H1 (cell line): ENCODE results near the gene KRTAP4-7. TPM values are rescaled to one million over a fixed set of nuclear protein-coding genes. Genes with fewer than 3 reads are reported as not detected.

Experiments
- CTCF ChIA-PET: fragments of 300-600 bp; sonication (Branson Sonifier 250); formaldehyde crosslinking; loops from one replicate; lab custom pipeline; 2021; ENCODE audit not compliant: partially characterized antibody; lab: Charles Lee
- POLR2A ChIA-PET: fragments of 300-600 bp; sonication (Branson Sonifier 250); formaldehyde crosslinking; loops from one replicate; lab custom pipeline; 2021; ENCODE audit warnings: inconsistent platforms; ENCODE audit not compliant: partially characterized antibody; lab: Charles Lee
- DNase-seq, 2 experiments: peaks; one replicate each; pipeline versions ENCODE4 v3.0.0 to v3.0.0-alpha.2; 2010 to 2022; ENCODE audit warnings: low spot score in 2 of 2, low read depth in 1 of 2, mixed read lengths in 1 of 2
- FAIRE-seq: peaks from 2 replicates; lab custom pipeline; 2011; peaks lifted over from hg19 to GRCh38; lab: Jason Lieb, UNC
- H2AFZ ChIP-seq: 2 replicates; pipeline ENCODE4 v1.8.1; 2012; ENCODE audit warnings: low read length, inconsistent platforms
- H2AK5ac ChIP-seq: 2 replicates; pipeline ENCODE4 v1.6.1; 2013; ENCODE audit warnings: low read depth, low read length
- H2BK120ac ChIP-seq: replicated peaks from 2 replicates; pipeline ENCODE3; 2013; ENCODE audit warnings: low read depth, low read length, inconsistent platforms
- H2BK12ac ChIP-seq: 2 replicates; pipeline ENCODE4 v1.6.1; 2013; ENCODE audit warnings: low read depth, low read length
- H2BK15ac ChIP-seq: 2 replicates; pipeline ENCODE4 v1.6.1; 2013; ENCODE audit warnings: low read length
- H2BK20ac ChIP-seq: 2 replicates; pipeline ENCODE4 v1.6.1; 2013; ENCODE audit warnings: low read length
- H2BK5ac ChIP-seq: 2 replicates; pipeline ENCODE4 v1.6.1; 2013; ENCODE audit warnings: low read depth, low read length
- H3K14ac ChIP-seq: 2 replicates; pipeline ENCODE4 v1.6.1; 2013; ENCODE audit warnings: inconsistent platforms; ENCODE audit not compliant: insufficient read length
- H3K18ac ChIP-seq: 2 replicates; pipeline ENCODE4 v1.6.1; 2013; ENCODE audit warnings: low read length; ENCODE audit errors: extremely low read depth
- H3K23ac ChIP-seq: 2 replicates; pipeline ENCODE4 v1.6.1; 2013; ENCODE audit warnings: inconsistent platforms; ENCODE audit not compliant: insufficient read length
- H3K23me2 ChIP-seq: 2 replicates; pipeline ENCODE4 v1.6.1; 2013; ENCODE audit warnings: low read depth, low read length
- H3K27ac ChIP-seq: 2 replicates; pipeline ENCODE4 v1.6.1; 2011; ENCODE audit warnings: low read depth, low read length, inconsistent platforms
- H3K27me3 ChIP-seq, 4 experiments: replicated peaks in 1 of 4; 1 replicate in 1 of 4; 2 replicates in 3 of 4; pipeline versions ENCODE4 v1.6.1 to v1.8.1; 2011 to 2013; ENCODE audit warnings: low read length in 3 of 4, mild to moderate bottlenecking in 3 of 4, inconsistent platforms in 2 of 4, mixed read lengths in 2 of 4, moderate library complexity in 1 of 4; ENCODE audit not compliant: control insufficient read depth in 3 of 4, insufficient read depth in 3 of 4; ENCODE audit errors: extremely low read depth in 1 of 4
- H3K36me3 ChIP-seq, 4 experiments: 2 replicates each; pipeline versions ENCODE4 v1.6.1 to v1.8.1; 2011 to 2013; ENCODE audit warnings: mild to moderate bottlenecking in 4 of 4, low read length in 3 of 4, moderate library complexity in 2 of 4, control low read depth in 1 of 4, inconsistent platforms in 1 of 4; ENCODE audit not compliant: insufficient read depth in 4 of 4, control insufficient read depth in 2 of 4
- H3K4ac ChIP-seq: replicated peaks from 2 replicates; pipeline ENCODE3; 2013; ENCODE audit warnings: low read length, low read depth, mixed read lengths, inconsistent platforms; ENCODE audit not compliant: insufficient read length
- H3K4me1 ChIP-seq, 4 experiments: replicated peaks in 1 of 4; 1 replicate in 1 of 4; 2 replicates in 3 of 4; pipeline versions ENCODE4 v1.6.1 to v1.8.1; 2011 to 2013; ENCODE audit warnings: low read length in 3 of 4, inconsistent platforms in 2 of 4, mixed read lengths in 1 of 4; ENCODE audit not compliant: insufficient read depth in 4 of 4, control insufficient read depth in 3 of 4
- H3K4me2 ChIP-seq, 2 experiments: 2 replicates each; pipeline versions ENCODE4 v1.6.1 to v1.8.1; 2011 to 2013; ENCODE audit warnings: low read depth in 2 of 2, low read length in 2 of 2, control low read depth in 1 of 2, inconsistent platforms in 1 of 2, mild to moderate bottlenecking in 1 of 2; ENCODE audit not compliant: insufficient read depth in 1 of 2
- H3K4me3 ChIP-seq, 4 experiments: fragments of 200-600, 300-600 bp in 1 of 4; sonication (generic), shearing (Covaris generic), sonication (Bioruptor Twin) in 1 of 4; 2 replicates each; pipeline versions ENCODE4 v1.5.1 to v1.8.1; 2011 to 2016; ENCODE audit warnings: low read length in 4 of 4, low read depth in 3 of 4, control low read depth in 2 of 4, inconsistent platforms in 2 of 4, mild to moderate bottlenecking in 2 of 4, mixed read lengths in 1 of 4, moderate library complexity in 1 of 4; ENCODE audit not compliant: insufficient read depth in 2 of 4; ENCODE audit errors: extremely low read depth in 1 of 4
- H3K56ac ChIP-seq: replicated peaks from 2 replicates; pipeline ENCODE3; 2013; ENCODE audit warnings: low read depth, mild to moderate bottlenecking, mixed read lengths, low read length, inconsistent platforms; ENCODE audit not compliant: insufficient read length
- H3K79me1 ChIP-seq: 2 replicates; pipeline ENCODE4 v1.6.1; 2013; ENCODE audit warnings: low read depth, low read length, control low read depth
- H3K79me2 ChIP-seq, 2 experiments: 2 replicates each; pipeline versions ENCODE4 v1.6.1 to v1.8.1; 2012 to 2013; ENCODE audit warnings: low read length in 2 of 2, mild to moderate bottlenecking in 2 of 2, inconsistent platforms in 1 of 2; ENCODE audit not compliant: insufficient read depth in 2 of 2, control insufficient read depth in 1 of 2
- H3K9ac ChIP-seq, 4 experiments: replicated peaks in 1 of 4; 1 replicate in 1 of 4; 2 replicates in 3 of 4; pipeline versions ENCODE4 v1.6.1 to v1.8.1; 2011 to 2013; ENCODE audit warnings: low read depth in 3 of 4, low read length in 3 of 4, control low read depth in 2 of 4, mild to moderate bottlenecking in 2 of 4, moderate library complexity in 2 of 4, inconsistent platforms in 1 of 4; ENCODE audit errors: extremely low read depth in 1 of 4
- H3K9me3 ChIP-seq, 2 experiments: 2 replicates each; pipeline versions ENCODE4 v1.6.1 to v1.8.1; 2012 to 2013; ENCODE audit warnings: mild to moderate bottlenecking in 2 of 2, moderate library complexity in 2 of 2, control low read depth in 1 of 2, inconsistent platforms in 1 of 2, low read depth in 1 of 2, low read length in 1 of 2, mixed read lengths in 1 of 2; ENCODE audit not compliant: insufficient read depth in 2 of 2
- H4K20me1 ChIP-seq, 2 experiments: replicated peaks in 1 of 2; 2 replicates each; pipeline versions ENCODE3 to v1.8.1; 2011 to 2013; ENCODE audit warnings: inconsistent platforms in 2 of 2, low read length in 2 of 2, mild to moderate bottlenecking in 1 of 2; ENCODE audit not compliant: insufficient read depth in 2 of 2, control insufficient read depth in 1 of 2
- H4K5ac ChIP-seq: 2 replicates; pipeline ENCODE4 v1.6.1; 2013; ENCODE audit warnings: low read length, low read depth, mixed read lengths, inconsistent platforms; ENCODE audit not compliant: insufficient read length
- H4K8ac ChIP-seq: 2 replicates; pipeline ENCODE4 v1.8.0; 2013; ENCODE audit warnings: mild to moderate bottlenecking, moderate library complexity, low read length, inconsistent platforms; ENCODE audit not compliant: insufficient read depth; ENCODE audit errors: extremely low read depth
- H4K91ac ChIP-seq: replicated peaks from 2 replicates; pipeline ENCODE3; 2013; ENCODE audit warnings: low read length, mixed read lengths, inconsistent platforms; ENCODE audit not compliant: insufficient read length
- ATF3 ChIP-seq: IDR thresholded peaks from 2 replicates; pipeline ENCODE4 v1.6.1; 2011; ENCODE audit warnings: low read depth, mild to moderate bottlenecking, low read length; ENCODE audit not compliant: insufficient read depth
- BCL11A ChIP-seq, 2 experiments: IDR thresholded peaks; one replicate each; pipeline ENCODE4 v1.6.1; 2011; ENCODE audit warnings: low read depth in 2 of 2, low read length in 2 of 2, mild to moderate bottlenecking in 2 of 2
- CBX8 ChIP-seq: fragments of 300-800, 300-1000 bp; sonication (generic); IDR thresholded peaks from 2 replicates; pipeline ENCODE4 v1.7.1; 2016; ENCODE audit warnings: low read depth, low read length, borderline replicate concordance
- CHD2 ChIP-seq: IDR thresholded peaks from 2 replicates; pipeline ENCODE4 v1.6.1; 2012; ENCODE audit warnings: low read length, improper control_type of control experiment
- JUN ChIP-seq: IDR thresholded peaks from 2 replicates; pipeline ENCODE4 v1.6.1; 2011; ENCODE audit warnings: low read depth, mild to moderate bottlenecking, improper control_type of control experiment, low read length
- POLR2A ChIP-seq, 2 experiments: IDR thresholded peaks; 1 replicate in 1 of 2; 2 replicates in 1 of 2; pipeline ENCODE4 v1.6.1; 2011; ENCODE audit warnings: low read depth in 2 of 2, low read length in 2 of 2, mild to moderate bottlenecking in 2 of 2; ENCODE audit errors: control extremely low read depth in 1 of 2
- RNF2 ChIP-seq: fragments of 200-900, 300-1000 bp; sonication (generic); IDR thresholded peaks from 2 replicates; pipeline ENCODE4 v1.7.1; 2016; ENCODE audit warnings: borderline replicate concordance, low read depth, mild to moderate bottlenecking, antibody characterized with exemption, low read length; ENCODE audit not compliant: poor library complexity, severe bottlenecking; ENCODE audit errors: missing control alignments
- SP1 ChIP-seq: IDR thresholded peaks from 2 replicates; pipeline ENCODE4 v1.6.1; 2011; ENCODE audit warnings: low read depth, low read length
- SUZ12 ChIP-seq: fragments of 200-600 bp; sonication (generic); IDR thresholded peaks from 2 replicates; pipeline ENCODE4 v1.6.1; 2012; ENCODE audit warnings: mild to moderate bottlenecking, inconsistent platforms, low read length, moderate library complexity, mixed read lengths
- TAF7 ChIP-seq: optimal IDR thresholded peaks from 2 replicates; pipeline ENCODE3; 2011; ENCODE audit warnings: low read depth, mild to moderate bottlenecking, inconsistent platforms, low read length, moderate library complexity, borderline replicate concordance
- TCF12 ChIP-seq: IDR thresholded peaks from 2 replicates; pipeline ENCODE4 v1.6.1; 2011; ENCODE audit warnings: low read depth, mild to moderate bottlenecking, low read length
- WGBS, 2 experiments: shearing (Covaris generic) in 1 of 2; methylation state at CpG; one replicate each; pipeline versions ENCODE4 v1.1.6 to v1.1.7; 2013 to 2015; ENCODE audit warnings: low lambda C conversion rate in 2 of 2, mixed read lengths in 2 of 2, inconsistent platforms in 1 of 2, low coverage in 1 of 2, missing lambda C conversion rate in 1 of 2; ENCODE audit not compliant: insufficient replicate concordance in 2 of 2, insufficient coverage in 1 of 2, insufficient read length in 1 of 2; ENCODE audit errors: extremely low coverage in 1 of 2, missing lambda C conversion rate in 1 of 2; 5-methylcytosine and 5-hydroxymethylcytosine counted together
- polyA plus RNA-seq, 7 experiments: library from polyadenylated mRNA; depleted of rRNA in 3 of 7; stranded (reverse) in 5 of 7; unstranded in 2 of 7; fragments of >200 nt in 5 of 7; fragments of 200-250 nt in 2 of 7; gene quantifications; 1 replicate in 5 of 7; 2 replicates in 1 of 7; 4 replicates in 1 of 7; pipeline versions ENCODE4 v1.2.1 to v1.2.3, GENCODE V29; 2011 to 2013; ENCODE audit warnings: missing spikeins in 2 of 7, mixed read lengths in 2 of 7
- total RNA-seq: library from RNA; stranded (reverse); fragmentation: NEBNext Ultra II Directional; extraction: Animal tissue kit (Norgen Biotek cat#: 25700); gene quantifications from 2 replicates; pipeline ENCODE4 v1.2.1, GENCODE V29; 2021
- TF ChIP-seq, protein P1 (sequence below), 3 experiments: IDR thresholded peaks; 1 replicate in 2 of 3; 2 replicates in 1 of 3; pipeline versions ENCODE4 v1.5.1 to v1.6.1; 2011; ENCODE audit warnings: low read length in 3 of 3, mild to moderate bottlenecking in 3 of 3, inconsistent platforms in 2 of 3, low read depth in 1 of 3, moderate library complexity in 1 of 3; ENCODE audit not compliant: insufficient read depth in 1 of 3; ENCODE audit errors: control extremely low read depth in 1 of 3

Gene KRTAP4-7
- total and polyA plus RNA-seq, 2 of the 8 experiments (the other 6 are each of a cell fraction or from before 2014, with no cell fraction given): not detected

GRCh38 chr17:41118721-41119120 is 34.8 kb downstream of the KRTAP4-7 start:
- Histone ChIP-seq H2BK12ac (no peak overlapping the region), H3K79me2 (no peaks in the 10 kb centered on the region), H3K36me3 (no peaks in the 10 kb centered on the region; a peak in 1 of 8 replicates), H3K14ac (no peak overlapping the region), H2BK120ac (no peak overlapping the region), H3K27ac (no peak overlapping the region), H3K9ac (no peak overlapping the region), H4K5ac (no peak overlapping the region), H3K27me3 (no peaks in the 10 kb centered on the region), H3K23me2 (no peaks in the 10 kb centered on the region; the same call in 1 of the 2 replicates), H3K79me1 (no peaks in the 10 kb centered on the region), H3K4me1 (no peaks in the 10 kb centered on the region), H2AK5ac (no peak overlapping the region), H4K8ac (no peak overlapping the region), H2BK15ac (no peak overlapping the region), H3K4me2 (no peak overlapping the region), H2BK20ac (no peak overlapping the region), H3K23ac (no peak overlapping the region), H3K18ac (no peak overlapping the region), H4K20me1 (no peaks in the 10 kb centered on the region), H4K91ac (no peak overlapping the region), H3K4me3 (no peak overlapping the region), H2AFZ (no peak overlapping the region), H3K9me3 (peaks cover 6 to 11% of the 10 kb centered on the region in 2 experiments; a peak in 2 of 4 replicates), H2BK5ac (no peak overlapping the region), H3K56ac (no peak overlapping the region), H3K4ac (no peak overlapping the region)
- ChIA-PET POLR2A (no interaction called here), CTCF (no interaction called here)
- no peak for FAIRE-seq
- WGBS, 2 experiments: 90% methylated on average over 4 of the region's 4 CpGs; no CpG with 5 or more reads in 1 of the 2 experiments
- no peak for DNase-seq
- no peak for TF ChIP-seq SP1
- no peak for TF ChIP-seq POLR2A (IDR thresholded peaks at IDR 0.05; ENCODE audit: control extremely low read depth in 1 of 2, low read depth in 2 of 2, low read length in 2 of 2)
- TF ChIP-seq CHD2: no peak
- no peak for TF ChIP-seq SUZ12
- TF ChIP-seq BCL11A (IDR thresholded peaks at IDR 0.05; ENCODE audit: low read depth in 2 of 2, low read length in 2 of 2): no peak
- TF ChIP-seq JUN: no peak
- no peak for TF ChIP-seq RNF2
- no peak for TF ChIP-seq TCF12
- TF ChIP-seq ATF3: no peak
- TF ChIP-seq CBX8: no peak
- no peak for TF ChIP-seq TAF7
- TF ChIP-seq, protein P1, sequence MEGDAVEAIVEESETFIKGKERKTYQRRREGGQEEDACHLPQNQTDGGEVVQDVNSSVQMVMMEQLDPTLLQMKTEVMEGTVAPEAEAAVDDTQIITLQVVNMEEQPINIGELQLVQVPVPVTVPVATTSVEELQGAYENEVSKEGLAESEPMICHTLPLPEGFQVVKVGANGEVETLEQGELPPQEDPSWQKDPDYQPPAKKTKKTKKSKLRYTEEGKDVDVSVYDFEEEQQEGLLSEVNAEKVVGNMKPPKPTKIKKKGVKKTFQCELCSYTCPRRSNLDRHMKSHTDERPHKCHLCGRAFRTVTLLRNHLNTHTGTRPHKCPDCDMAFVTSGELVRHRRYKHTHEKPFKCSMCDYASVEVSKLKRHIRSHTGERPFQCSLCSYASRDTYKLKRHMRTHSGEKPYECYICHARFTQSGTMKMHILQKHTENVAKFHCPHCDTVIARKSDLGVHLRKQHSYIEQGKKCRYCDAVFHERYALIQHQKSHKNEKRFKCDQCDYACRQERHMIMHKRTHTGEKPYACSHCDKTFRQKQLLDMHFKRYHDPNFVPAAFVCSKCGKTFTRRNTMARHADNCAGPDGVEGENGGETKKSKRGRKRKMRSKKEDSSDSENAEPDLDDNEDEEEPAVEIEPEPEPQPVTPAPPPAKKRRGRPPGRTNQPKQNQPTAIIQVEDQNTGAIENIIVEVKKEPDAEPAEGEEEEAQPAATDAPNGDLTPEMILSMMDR (IDR thresholded peaks at IDR 0.05; ENCODE audit: control extremely low read depth in 1 of 3, insufficient read depth in 1 of 3, low read depth in 1 of 3, low read length in 3 of 3): no peak
